Kidney (tissue), 14 donors: ENCODE data around the gene ALMS1. TPM values are rescaled to one million over a fixed set of nuclear protein-coding genes. Genes with fewer than 3 reads are reported as not detected.

Source experiments
- DNase-seq, 5 donors: peaks; one replicate each; pipeline ENCODE4 v3.0.0-alpha.2; 2013 to 2020
- FAIRE-seq: peaks from 2 replicates; lab custom pipeline; 2012; peaks lifted over from hg19 to GRCh38; lab: Jason Lieb, UNC
- H3K27ac ChIP-seq, 2 donors: one replicate each; pipeline ENCODE4 v1.7.0; 2013; ENCODE audit warnings: low read depth in 2 of 2, low read length in 2 of 2, inconsistent platforms in 1 of 2
- H3K27me3 ChIP-seq: one replicate; pipeline ENCODE4 v1.7.1; 2013; ENCODE audit warnings: low read length, inconsistent platforms; ENCODE audit not compliant: control insufficient read depth, insufficient read depth
- H3K36me3 ChIP-seq, 3 donors: one replicate each; pipeline versions ENCODE4 v1.7.0 to v1.7.1; 2013; ENCODE audit warnings: low read length in 3 of 3, control low read depth in 1 of 3, inconsistent platforms in 1 of 3; ENCODE audit not compliant: insufficient read depth in 3 of 3, control insufficient read depth in 2 of 3
- H3K4me1 ChIP-seq, 3 donors: one replicate each; pipeline versions ENCODE4 v1.7.0 to v1.7.1; 2013; ENCODE audit warnings: low read length in 3 of 3, inconsistent platforms in 1 of 3, low read depth in 1 of 3; ENCODE audit not compliant: control insufficient read depth in 2 of 3, insufficient read depth in 2 of 3
- H3K4me3 ChIP-seq, 3 donors: one replicate each; pipeline versions ENCODE4 v1.7.0 to v1.8.1; 2013; ENCODE audit warnings: low read length in 3 of 3, control low read depth in 1 of 3, inconsistent platforms in 1 of 3
- H3K9ac ChIP-seq, 3 donors: one replicate each; pipeline versions ENCODE4 v1.7.0 to v1.7.1; 2013; ENCODE audit warnings: low read length in 3 of 3, control low read depth in 1 of 3, inconsistent platforms in 1 of 3
- H3K9me3 ChIP-seq, 3 donors: one replicate each; pipeline versions ENCODE4 v1.7.0 to v1.7.1; 2013; ENCODE audit warnings: low read length in 3 of 3, control low read depth in 1 of 3, inconsistent platforms in 1 of 3; ENCODE audit not compliant: control insufficient read depth in 2 of 3, insufficient read depth in 1 of 3
- intact Hi-C: fragments of 100-400 bp; cut with DNase I; formaldehyde crosslinking; loops from one replicate; pipeline ENCODE4 v1.11.1; 2022
- polyA plus RNA-seq: library from polyadenylated mRNA; stranded (reverse); fragments of 350-450 nt; fragmentation: Illumina TruSeq; extraction: RNeasy Lipid Tissue Mini Kit (QIAGEN cat#74804); gene quantifications from one replicate; pipeline ENCODE4 v1.2.3, GENCODE V29; 2014; ENCODE audit warnings: low read depth, low replicate concordance; ENCODE audit not compliant: insufficient read depth
- total RNA-seq: library from RNA; stranded (reverse); fragmentation: NEBNext Ultra II Directional; extraction: Animal tissue kit (Norgen Biotek cat#: 25700); gene quantifications from one replicate; pipeline ENCODE4 v1.2.1, GENCODE V29; 2021
- TF ChIP-seq, protein P1 (sequence below): IDR thresholded peaks from 3 replicates; pipeline ENCODE4 v1.5.1; 2012; ENCODE audit warnings: mild to moderate bottlenecking, moderate library complexity, borderline replicate concordance; ENCODE audit not compliant: insufficient read depth; ENCODE audit errors: extremely low read depth
- donor health status: control.
- donor health status: control.
- donor health status: control.
- donor health status: control.
- donor health status: control.
- donor health status: DM: yes; HTN: yes; CAD: no.
- donor health status: Normal renal cell carcinoma (clear cell type).

ALMS1 gene
- total and polyA plus RNA-seq, 2 donors from 2014 or later = 9.2 to 26.2 TPM

DNA sequence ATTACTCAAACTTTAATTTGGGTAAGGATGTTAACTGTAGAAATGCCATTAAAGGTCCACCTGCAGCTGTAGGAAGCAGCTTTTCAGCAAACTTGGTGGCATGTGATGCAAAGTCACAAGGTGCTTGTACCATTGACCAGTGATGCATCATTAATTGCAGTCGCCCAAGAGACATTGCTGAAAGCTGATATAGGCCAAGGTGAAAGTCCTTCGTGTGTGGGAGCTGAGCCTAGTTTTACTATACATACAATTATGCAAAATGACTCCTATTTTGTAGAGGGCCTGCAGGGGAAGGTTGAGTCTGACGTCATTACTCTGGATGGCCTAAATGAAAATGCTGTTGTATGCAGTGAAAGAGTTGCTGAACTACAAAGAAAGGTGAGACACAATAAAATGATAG lies 40.5 kb downstream of the ALMS1 start:
- intact Hi-C loops = no loop called here
- no peaks in the 10 kb centered on the region for H3K27me3 ChIP-seq
- no peaks in the 10 kb centered on the region for H3K9me3 ChIP-seq
- no peak overlapping the region for H3K27ac ChIP-seq
- H3K4me3 ChIP-seq = no peak overlapping the region
- no peaks in the 10 kb centered on the region for H3K4me1 ChIP-seq
- TF ChIP-seq, protein P1, sequence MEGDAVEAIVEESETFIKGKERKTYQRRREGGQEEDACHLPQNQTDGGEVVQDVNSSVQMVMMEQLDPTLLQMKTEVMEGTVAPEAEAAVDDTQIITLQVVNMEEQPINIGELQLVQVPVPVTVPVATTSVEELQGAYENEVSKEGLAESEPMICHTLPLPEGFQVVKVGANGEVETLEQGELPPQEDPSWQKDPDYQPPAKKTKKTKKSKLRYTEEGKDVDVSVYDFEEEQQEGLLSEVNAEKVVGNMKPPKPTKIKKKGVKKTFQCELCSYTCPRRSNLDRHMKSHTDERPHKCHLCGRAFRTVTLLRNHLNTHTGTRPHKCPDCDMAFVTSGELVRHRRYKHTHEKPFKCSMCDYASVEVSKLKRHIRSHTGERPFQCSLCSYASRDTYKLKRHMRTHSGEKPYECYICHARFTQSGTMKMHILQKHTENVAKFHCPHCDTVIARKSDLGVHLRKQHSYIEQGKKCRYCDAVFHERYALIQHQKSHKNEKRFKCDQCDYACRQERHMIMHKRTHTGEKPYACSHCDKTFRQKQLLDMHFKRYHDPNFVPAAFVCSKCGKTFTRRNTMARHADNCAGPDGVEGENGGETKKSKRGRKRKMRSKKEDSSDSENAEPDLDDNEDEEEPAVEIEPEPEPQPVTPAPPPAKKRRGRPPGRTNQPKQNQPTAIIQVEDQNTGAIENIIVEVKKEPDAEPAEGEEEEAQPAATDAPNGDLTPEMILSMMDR = no peak
- DNase-seq = peak in 4 of 5 donors; percentile 28 to 53 (median 46)
- H3K36me3 ChIP-seq = no peaks in the 10 kb centered on the region
- H3K9ac ChIP-seq = no peak overlapping the region
- FAIRE-seq = no peak

DNA sequence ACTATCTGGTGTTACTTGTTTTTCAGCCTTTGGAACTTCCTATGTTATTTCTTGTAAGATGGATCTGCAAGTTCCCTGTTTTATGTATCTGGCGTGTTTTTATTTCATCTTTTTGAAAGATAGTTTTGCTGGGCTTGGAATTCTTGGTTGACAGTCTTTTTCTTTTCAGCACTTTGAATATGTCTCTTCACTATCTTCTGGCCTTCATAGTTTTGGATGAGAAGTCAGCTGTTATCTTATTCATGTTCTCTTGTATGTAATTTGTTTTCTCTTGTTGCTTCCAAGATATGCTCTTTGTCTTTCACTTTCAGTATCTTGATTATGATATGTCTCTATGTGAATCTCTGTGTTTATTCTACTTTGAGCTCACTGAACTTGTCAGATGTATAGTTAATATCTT lies 50.4 kb downstream of the ALMS1 start:
- no peaks in the 10 kb centered on the region for H3K4me1 ChIP-seq
- H3K36me3 ChIP-seq = peaks cover 0 to 18% (median 11%) of the 10 kb centered on the region in 3 donors
- TF ChIP-seq, protein P1 = no peak
- H3K9me3 ChIP-seq = peaks cover 0 to 15% (median 3%) of the 10 kb centered on the region in 3 donors
- FAIRE-seq (no peak), DNase-seq (no peak)
- intact Hi-C loops = no loop called here
- H3K4me3 ChIP-seq = no peak overlapping the region
- no peak overlapping the region for H3K9ac ChIP-seq
- H3K27ac ChIP-seq = no peak overlapping the region
- H3K27me3 ChIP-seq = no peaks in the 10 kb centered on the region

DNA sequence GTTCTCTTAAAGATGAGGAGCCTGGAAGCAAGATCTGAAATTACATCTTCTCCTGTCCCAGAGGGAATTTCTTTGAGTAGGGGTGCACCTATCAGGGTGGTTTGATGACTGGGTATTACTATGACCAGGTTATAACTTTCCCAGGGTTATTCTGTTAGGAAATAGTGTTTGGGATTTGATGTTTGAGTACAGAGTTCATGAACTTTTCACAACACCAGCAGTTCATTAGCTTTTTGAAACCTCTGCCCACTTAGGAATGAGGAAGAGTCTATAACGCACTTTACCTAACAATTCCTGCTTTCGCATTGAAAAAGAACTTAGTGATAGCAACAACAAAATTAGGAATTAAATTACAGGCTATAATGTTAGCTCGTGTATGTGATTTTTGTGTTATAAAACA lies 58.6 kb downstream of the ALMS1 start:
- H3K27me3 ChIP-seq = no peaks in the 10 kb centered on the region
- TF ChIP-seq, protein P1 = no peak
- no peak overlapping the region for H3K9ac ChIP-seq
- intact Hi-C loops = no loop called here
- peaks cover 0 to 11% (median 7%) of the 10 kb centered on the region in 3 donors for H3K36me3 ChIP-seq
- H3K4me3 ChIP-seq = no peak overlapping the region
- no peaks in the 10 kb centered on the region for H3K9me3 ChIP-seq
- H3K4me1 ChIP-seq = no peaks in the 10 kb centered on the region
- DNase-seq (no peak), FAIRE-seq (no peak)
- H3K27ac ChIP-seq = no peak overlapping the region

DNA sequence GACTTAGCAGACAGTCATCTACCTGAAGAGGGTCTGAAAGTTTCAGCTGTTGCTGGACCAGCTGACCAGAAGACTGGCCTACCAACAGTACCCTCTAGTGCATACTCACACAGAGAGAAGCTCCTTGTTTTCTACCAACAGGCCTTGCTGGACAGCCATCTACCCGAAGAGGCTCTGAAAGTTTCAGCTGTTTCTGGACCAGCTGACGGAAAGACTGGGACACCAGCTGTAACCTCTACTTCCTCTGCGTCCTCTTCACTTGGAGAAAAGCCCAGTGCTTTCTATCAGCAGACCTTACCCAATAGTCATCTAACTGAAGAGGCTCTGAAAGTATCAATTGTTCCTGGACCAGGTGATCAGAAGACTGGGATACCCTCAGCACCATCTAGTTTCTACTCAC lies 63.2 kb downstream of the ALMS1 start:
- H3K27me3 ChIP-seq = no peaks in the 10 kb centered on the region
- H3K4me3 ChIP-seq = no peak overlapping the region
- H3K27ac ChIP-seq = no peak overlapping the region
- intact Hi-C loops = no loop called here
- FAIRE-seq (no peak), DNase-seq (no peak)
- H3K9me3 ChIP-seq = no peaks in the 10 kb centered on the region
- TF ChIP-seq, protein P1 = no peak
- H3K9ac ChIP-seq = no peak overlapping the region
- peaks cover 0 to 28% (median 27%) of the 10 kb centered on the region in 3 donors for H3K36me3 ChIP-seq
- H3K4me1 ChIP-seq = no peaks in the 10 kb centered on the region
